BJ (cell line): ENCODE data around the gene PRR29. TPM values are rescaled to one million over a fixed set of nuclear protein-coding genes. Genes with fewer than 3 reads are reported as not detected.

Source experiments
- CTCF ChIA-PET: fragments of 350-600 bp; formaldehyde crosslinking; extraction: SDS; loops from one replicate; lab custom pipeline; 2021; ENCODE audit warnings: antibody characterized with exemption, inconsistent platforms; lab: Yijun Ruan, JAX
- POLR2A ChIA-PET: fragments of 300-600 bp; sonication (Branson Sonifier 250); formaldehyde crosslinking; extraction: SDS; loops from one replicate; lab custom pipeline; 2021; ENCODE audit warnings: antibody characterized with exemption; lab: Charles Lee
- DNase-seq: peaks from one replicate; pipeline ENCODE4 v3.0.0-alpha.2; 2011; ENCODE audit warnings: low read depth
- H3K27me3 ChIP-seq: 2 replicates; pipeline ENCODE4 v1.6.0; 2011; ENCODE audit warnings: low read length; ENCODE audit not compliant: control insufficient read depth, insufficient read depth
- H3K36me3 ChIP-seq: 2 replicates; pipeline ENCODE4 v1.5.1; 2011; ENCODE audit warnings: low read length; ENCODE audit not compliant: control insufficient read depth, insufficient read depth
- H3K4me3 ChIP-seq: 2 replicates; pipeline ENCODE4 v1.5.1; 2011; ENCODE audit warnings: low read depth, mild to moderate bottlenecking, control low read depth, low read length
- CTCF ChIP-seq: IDR thresholded peaks from 2 replicates; pipeline ENCODE4 v1.5.1; 2011; ENCODE audit warnings: low read depth, mild to moderate bottlenecking, control low read depth, inconsistent platforms, low read length, moderate library complexity; ENCODE audit not compliant: insufficient read depth
- polyA plus RNA-seq: library from polyadenylated mRNA; depleted of rRNA; stranded (reverse); fragments of >200 nt; gene quantifications from 2 replicates; pipeline ENCODE4 v1.2.3, GENCODE V29; 2011

The PRR29 gene
- polyA plus RNA-seq, 1 experiment = 0.21 TPM

DNA sequence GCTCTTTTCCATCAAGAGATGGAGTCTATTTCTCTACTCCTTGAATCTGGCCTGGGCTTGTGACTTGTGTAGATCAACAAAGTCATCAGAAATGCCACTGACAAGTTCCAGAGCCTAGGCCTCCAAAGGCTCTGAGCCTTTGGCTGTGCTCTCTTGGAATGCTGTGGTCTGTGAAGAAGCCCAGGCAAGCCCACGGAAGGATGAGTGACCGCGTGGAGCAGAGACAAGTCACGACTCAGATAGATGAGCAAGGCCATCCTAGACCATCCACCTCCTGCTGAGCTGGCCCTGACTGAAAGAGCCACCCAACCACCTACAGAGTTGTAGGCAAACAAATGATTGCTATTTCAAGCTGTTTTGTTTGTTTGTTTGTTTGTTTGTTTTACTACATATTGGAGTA is 33.9 kb downstream of the PRR29 start:
- ChIA-PET POLR2A (no interaction called here), CTCF (interaction anchor here (0.7 to 9.0 kb wide), 4 partner anchors 49 to 128 kb away, joined by 4 to 388 read pairs (median 7); partner anchors contain the start of genes ERN1 and GH1)
- H3K27me3 ChIP-seq = no peaks in the 10 kb centered on the region
- DNase-seq = no peak
- 0 out of 2 replicates have a peak, but pooled peaks cover under 1% of the 10 kb centered on the region for H3K36me3 ChIP-seq
- TF ChIP-seq CTCF = no peak
- no peak overlapping the region for H3K4me3 ChIP-seq

- no peaks in the 10 kb centered on the region for H3K27me3 ChIP-seq
- ChIA-PET POLR2A (no interaction called here), CTCF (interaction anchor here (1.3 to 1.4 kb wide), 2 partner anchors 85 to 97 kb away, joined by 3 to 4 read pairs; no protein-coding TSS in a partner anchor)
- H3K4me3 ChIP-seq = no peak overlapping the region
- TF ChIP-seq CTCF = no peak
- no peak for DNase-seq
- H3K36me3 ChIP-seq = peaks cover 10% of the 10 kb centered on the region
These were observed 38.2 kb downstream of the PRR29 start for GRCh38 chr17:64036198-64036922.

- Histone ChIP-seq H3K27me3 (no peaks in the 10 kb centered on the region), H3K36me3 (peaks cover 13% of the 10 kb centered on the region), H3K4me3 (no peak overlapping the region)
- POLR2A ChIA-PET = no interaction called here
- no peak for TF ChIP-seq CTCF
- CTCF ChIA-PET = interaction anchor here (1.1 to 2.4 kb wide), 3 partner anchors 8 to 97 kb away, joined by 3 to 15 read pairs (median 4); no protein-coding TSS in a partner anchor
- DNase-seq = no peak
These were observed 39.0 kb downstream of the PRR29 start for GRCh38 chr17:64037180-64037579.

- H3K27me3 ChIP-seq = no peaks in the 10 kb centered on the region
- POLR2A ChIA-PET = no interaction called here
- TF ChIP-seq CTCF = no peak
- no peak overlapping the region for H3K4me3 ChIP-seq
- DNase-seq = no peak
- H3K36me3 ChIP-seq = peaks cover 13% of the 10 kb centered on the region
- CTCF ChIA-PET = interaction anchor here (1.1 to 2.4 kb wide), 3 partner anchors 9 to 96 kb away, joined by 3 to 15 read pairs (median 4); no protein-coding TSS in a partner anchor
These were observed 39.7 kb downstream of the PRR29 start for GRCh38 chr17:64037802-64038201.

DNA sequence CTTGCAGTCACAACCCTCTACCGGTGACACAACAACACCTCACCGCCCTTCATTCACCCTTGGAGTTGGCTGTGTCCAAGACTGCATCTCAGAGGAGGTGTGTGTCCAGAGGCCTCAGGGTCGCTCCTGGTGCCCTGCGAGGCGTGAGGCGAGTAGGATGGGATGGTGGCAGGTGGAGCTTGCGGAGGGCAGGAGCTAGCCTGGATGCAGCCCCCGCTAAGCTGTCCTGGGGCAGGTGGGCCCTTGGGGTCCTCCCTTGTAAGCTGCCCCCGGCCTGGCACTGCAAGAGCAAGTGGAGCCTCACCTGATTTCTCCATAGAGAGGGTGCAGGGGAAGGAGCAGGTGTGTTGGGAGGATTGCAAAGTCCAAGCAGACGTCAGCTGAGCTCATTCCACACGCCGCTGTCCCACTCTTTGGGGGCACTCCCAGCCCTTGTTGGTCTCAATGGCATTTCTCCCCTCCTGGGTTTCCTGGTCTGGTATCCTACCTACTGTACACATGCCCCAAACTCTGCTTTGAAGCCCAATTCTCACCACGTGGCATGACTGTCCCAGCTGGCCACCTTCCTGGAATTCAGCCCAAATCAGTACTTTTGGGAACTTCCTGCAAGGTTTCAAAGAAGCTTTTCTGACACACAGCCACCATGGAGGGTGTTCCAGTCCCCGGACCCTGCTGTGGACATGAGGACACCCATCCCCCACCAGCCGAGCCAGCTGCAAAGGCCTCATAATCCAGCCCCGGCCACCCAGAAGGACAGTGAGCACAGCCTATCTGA is 40.4 kb downstream of the PRR29 start:
- Histone ChIP-seq H3K36me3 (peaks cover 15% of the 10 kb centered on the region), H3K27me3 (no peaks in the 10 kb centered on the region), H3K4me3 (no peak overlapping the region)
- ChIA-PET CTCF (interaction anchor here (0.7 to 2.4 kb wide), 4 partner anchors 9 to 380 kb away, joined by 3 to 15 read pairs (median 4); no protein-coding TSS in a partner anchor), POLR2A (no interaction called here)
- no peak for TF ChIP-seq CTCF
- DNase-seq = no peak
